ENCODE measurements around the gene PRDM12. TPM values are rescaled to one million over a fixed set of nuclear protein-coding genes. Genes with fewer than 3 reads are reported as not detected.

Gene PRDM12
- total RNA-seq, 1 experiment from 2014 or later: not detected

GRCh38 chr9:130675396-130675795, 11.0 kb downstream of the PRDM12 start:
- no peak overlapping the region for H3T11ph ChIP-seq (ENCODE audit: low read length)
- H4K5ac ChIP-seq (ENCODE audit: insufficient read length, low read depth, low read length): no peak overlapping the region
- no peaks in the 10 kb centered on the region for H3K79me2 ChIP-seq (ENCODE audit: insufficient read depth, low read length)
- H2BK20ac ChIP-seq (ENCODE audit: low read depth, low read length, poor library complexity, severe bottlenecking): no peak overlapping the region
- Mint-ChIP-seq H3K9me3 (no peaks in the 10 kb centered on the region; a peak in 1 of 5 replicates), H3K36me3 (ENCODE audit: insufficient read depth in 1 of 3, low read depth in 3 of 3) (no peaks in the 10 kb centered on the region), H3K27ac (no peak overlapping the region), H3K27me3 (ENCODE audit: low read depth) (peaks cover 71% of the 10 kb centered on the region), H3K4me3 (no peak overlapping the region), H3K4me1 (no peaks in the 10 kb centered on the region)
- no peak overlapping the region for H2BK12ac ChIP-seq (ENCODE audit: insufficient read length, low read depth, low read length)
- no peak overlapping the region for H4K91ac ChIP-seq (ENCODE audit: insufficient read length, low read depth, low read length)
- H2BK120ac ChIP-seq (ENCODE audit: low read depth, low read length, poor library complexity, severe bottlenecking): no peak overlapping the region
- H3K18ac ChIP-seq (ENCODE audit: insufficient read length, low read depth, low read length): no peak overlapping the region
- no CpG with 5 or more reads among the region's 13 CpGs for WGBS (ENCODE audit: extremely low coverage, insufficient read length, low lambda C conversion rate)
- no peak for DNase-seq
- no peaks in the 10 kb centered on the region for H3K23me2 ChIP-seq (ENCODE audit: insufficient read length, low read depth, low read length, poor library complexity, severe bottlenecking)
- no peak overlapping the region for H3K14ac ChIP-seq (ENCODE audit: insufficient read depth, low read length)
- no peaks in the 10 kb centered on the region for H3K79me1 ChIP-seq (ENCODE audit: insufficient read depth, low read depth, low read length, poor library complexity, severe bottlenecking)
- H3K23ac ChIP-seq (ENCODE audit: insufficient read length, low read depth, low read length): no peak overlapping the region
- peaks cover 2% of the 10 kb centered on the region for H3K27me3 ChIP-seq (ENCODE audit: insufficient read depth, low read length)
- no peak for TF ChIP-seq CTCF (conservative IDR thresholded peaks at IDR 0.05)
- no peak overlapping the region for H3K9ac ChIP-seq (ENCODE audit: extremely low read depth, insufficient read length, low read length)
- no peak overlapping the region for H2BK5ac ChIP-seq (ENCODE audit: insufficient read length, low read length)
- no peaks in the 10 kb centered on the region for H4K20me1 ChIP-seq (ENCODE audit: control insufficient read depth, insufficient read depth, insufficient read length)
- H3K9me3 ChIP-seq (ENCODE audit: control insufficient read depth, low read depth, low read length): no peaks in the 10 kb centered on the region
- H3K27ac ChIP-seq (ENCODE audit: insufficient read length, low read depth, low read length): no peak overlapping the region
- no peak overlapping the region for H2AFZ ChIP-seq (ENCODE audit: low read length)
- H3K4me2 ChIP-seq (ENCODE audit: insufficient read depth, insufficient read length, low read length): no peak overlapping the region
- H3K4ac ChIP-seq (ENCODE audit: low read depth, low read length): no peak overlapping the region
- H2BK15ac ChIP-seq (ENCODE audit: low read depth, low read length): no peak overlapping the region
- H3K4me1 ChIP-seq (ENCODE audit: insufficient read depth, low read length): no peaks in the 10 kb centered on the region
- no peak overlapping the region for H3K56ac ChIP-seq (ENCODE audit: insufficient read length, low read depth, low read length)
- H2AK5ac ChIP-seq (ENCODE audit: insufficient read length, low read length): no peak overlapping the region
- no peak overlapping the region for H4K8ac ChIP-seq (replicated peaks; ENCODE audit: insufficient read length, low read depth, low read length)
